ENCODE measurements around the gene RAB43. TPM values are rescaled to one million over a fixed set of nuclear protein-coding genes. Genes with fewer than 3 reads are reported as not detected.

The RAB43 gene
- total RNA-seq, 2 donors from 2014 or later: 26.4 to 53.5 TPM

DNA sequence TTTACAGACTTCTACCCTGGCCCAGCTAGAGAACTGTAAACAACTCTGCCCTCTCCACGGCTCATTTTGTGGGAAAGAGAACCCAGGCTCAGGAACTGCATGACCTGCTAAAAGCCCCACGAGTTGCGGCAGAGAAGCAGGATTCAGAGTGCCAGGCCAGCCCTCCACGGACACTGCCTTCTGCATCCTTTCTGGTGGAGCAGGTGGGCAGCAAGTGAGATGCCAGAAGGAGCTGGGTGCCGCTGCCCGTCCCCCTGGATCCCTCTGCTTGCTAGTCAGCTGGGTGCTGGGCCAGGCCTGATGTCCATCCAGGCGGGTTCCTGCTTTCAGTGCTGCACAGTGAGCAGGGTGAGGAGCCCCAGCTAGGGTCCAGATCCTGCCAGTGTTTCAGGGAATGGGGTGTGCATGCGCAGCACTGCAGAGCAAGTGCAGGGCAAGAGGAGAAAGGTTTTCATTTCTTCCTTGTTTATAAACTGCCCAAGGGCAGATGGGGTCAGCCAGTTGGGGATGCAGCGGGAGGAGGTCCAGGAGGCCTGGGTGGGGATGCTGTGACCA is 5.2 kb upstream of the RAB43 start:
- no peaks in the 10 kb centered on the region for H3K27me3 ChIP-seq (replicated peaks; ENCODE audit: insufficient read depth)
- no peaks in the 10 kb centered on the region for H3K4me1 ChIP-seq (ENCODE audit: control insufficient read depth in 1 of 2, low read depth in 2 of 2)
- H3K36me3 ChIP-seq: peaks cover 31% of the 10 kb centered on the region
- H3K9me3 ChIP-seq: no peaks in the 10 kb centered on the region
- H3K27ac ChIP-seq: no peak overlapping the region
- TF ChIP-seq, protein P1, sequence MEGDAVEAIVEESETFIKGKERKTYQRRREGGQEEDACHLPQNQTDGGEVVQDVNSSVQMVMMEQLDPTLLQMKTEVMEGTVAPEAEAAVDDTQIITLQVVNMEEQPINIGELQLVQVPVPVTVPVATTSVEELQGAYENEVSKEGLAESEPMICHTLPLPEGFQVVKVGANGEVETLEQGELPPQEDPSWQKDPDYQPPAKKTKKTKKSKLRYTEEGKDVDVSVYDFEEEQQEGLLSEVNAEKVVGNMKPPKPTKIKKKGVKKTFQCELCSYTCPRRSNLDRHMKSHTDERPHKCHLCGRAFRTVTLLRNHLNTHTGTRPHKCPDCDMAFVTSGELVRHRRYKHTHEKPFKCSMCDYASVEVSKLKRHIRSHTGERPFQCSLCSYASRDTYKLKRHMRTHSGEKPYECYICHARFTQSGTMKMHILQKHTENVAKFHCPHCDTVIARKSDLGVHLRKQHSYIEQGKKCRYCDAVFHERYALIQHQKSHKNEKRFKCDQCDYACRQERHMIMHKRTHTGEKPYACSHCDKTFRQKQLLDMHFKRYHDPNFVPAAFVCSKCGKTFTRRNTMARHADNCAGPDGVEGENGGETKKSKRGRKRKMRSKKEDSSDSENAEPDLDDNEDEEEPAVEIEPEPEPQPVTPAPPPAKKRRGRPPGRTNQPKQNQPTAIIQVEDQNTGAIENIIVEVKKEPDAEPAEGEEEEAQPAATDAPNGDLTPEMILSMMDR (IDR thresholded peaks at IDR 0.05): no peak
- H3K4me3 ChIP-seq: no peak overlapping the region
- DNase-seq (ENCODE audit: low spot score) (no peak), ATAC-seq (ENCODE audit: insufficient number of reproducible peaks, low FRiP score, low read depth) (no peak)

DNA sequence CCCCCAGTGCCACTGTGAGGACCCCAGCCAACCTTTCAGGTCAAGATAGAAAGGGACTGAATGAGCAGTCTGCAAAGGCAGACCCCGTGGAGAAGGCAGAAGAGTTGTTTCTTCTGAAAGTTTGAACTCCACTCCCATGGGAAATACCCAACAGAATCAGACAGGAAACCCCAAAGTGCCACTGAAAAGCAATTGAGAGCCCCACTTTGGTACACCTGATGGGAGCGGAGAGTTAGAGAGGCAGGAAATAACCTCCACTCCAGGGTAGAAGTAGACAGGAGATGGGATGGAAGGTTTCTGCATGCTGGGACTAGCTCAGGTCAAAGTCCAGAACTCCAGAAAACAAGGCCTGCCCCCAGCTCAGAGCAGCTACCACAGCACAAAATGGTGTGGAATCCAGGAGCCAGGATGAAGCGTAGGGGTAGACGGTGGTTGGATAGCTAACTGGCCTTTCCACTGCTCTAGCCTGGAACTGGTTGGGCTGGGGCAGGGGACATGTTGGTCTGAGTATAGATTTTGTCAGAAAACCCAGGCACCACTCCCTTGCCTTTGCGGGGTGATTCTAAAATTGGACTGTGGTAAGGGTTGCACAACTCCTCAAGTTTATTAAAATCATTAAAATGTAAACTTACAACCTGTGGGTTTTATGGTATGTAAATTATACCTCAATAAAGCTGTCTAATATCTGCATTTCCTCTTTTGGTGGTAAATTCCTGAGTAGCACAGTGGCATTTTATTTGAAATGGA is 1.9 kb upstream of the RAB43 start:
- TF ChIP-seq, protein P1 (IDR thresholded peaks at IDR 0.05): no peak
- peak overlapping the region; percentile 82 to 87 for H3K27ac ChIP-seq
- peaks cover 16 to 19% of the 10 kb centered on the region in 2 donors for H3K4me1 ChIP-seq (ENCODE audit: control insufficient read depth in 1 of 2, low read depth in 2 of 2)
- H3K9me3 ChIP-seq: no peaks in the 10 kb centered on the region
- no peak overlapping the region for H3K4me3 ChIP-seq
- DNase-seq (ENCODE audit: low spot score) (no peak), ATAC-seq (ENCODE audit: insufficient number of reproducible peaks, low FRiP score, low read depth) (no peak)
- no peaks in the 10 kb centered on the region for H3K27me3 ChIP-seq (replicated peaks; ENCODE audit: insufficient read depth)
- peaks cover 9% of the 10 kb centered on the region for H3K36me3 ChIP-seq

DNA sequence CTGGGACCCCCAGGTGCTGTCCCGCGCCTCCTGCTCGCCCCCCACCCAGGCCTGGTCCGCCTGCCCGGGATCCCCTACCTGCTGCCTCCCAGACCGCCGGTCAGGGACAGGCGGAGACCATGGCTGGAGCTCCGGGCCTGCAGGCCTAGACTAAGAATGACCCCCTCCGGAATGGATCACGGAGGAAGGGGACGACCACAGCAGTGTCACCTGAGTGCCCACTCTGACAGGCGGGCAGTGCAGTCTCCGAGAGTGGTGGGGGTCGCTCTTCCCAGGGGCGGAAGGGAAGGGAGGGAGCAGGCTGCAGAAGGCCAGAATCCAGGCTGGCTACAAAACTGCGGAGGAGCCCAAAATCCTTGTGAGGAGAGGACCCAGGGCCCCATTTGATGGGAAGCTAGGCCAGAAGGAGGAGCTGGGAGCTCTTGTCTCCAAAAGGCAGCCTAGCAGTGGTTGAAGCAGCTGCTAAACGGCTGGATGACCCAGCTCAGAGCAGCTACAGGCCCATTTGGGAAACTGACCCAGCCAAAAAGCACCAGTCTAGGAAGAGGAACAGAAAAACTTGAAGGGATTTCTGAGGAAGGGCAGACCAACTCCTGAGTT is 908 bp upstream of the RAB43 start:
- no peak for ATAC-seq (ENCODE audit: insufficient number of reproducible peaks, low FRiP score, low read depth)
- no peaks in the 10 kb centered on the region for H3K9me3 ChIP-seq
- DNase-seq (ENCODE audit: low spot score): no peak
- peaks cover 6% of the 10 kb centered on the region for H3K36me3 ChIP-seq
- H3K4me1 ChIP-seq (ENCODE audit: control insufficient read depth in 1 of 2, low read depth in 2 of 2): peaks cover 18 to 21% of the 10 kb centered on the region in 2 donors
- no peaks in the 10 kb centered on the region for H3K27me3 ChIP-seq (replicated peaks; ENCODE audit: insufficient read depth)
- TF ChIP-seq, protein P1 (IDR thresholded peaks at IDR 0.05): no peak
- H3K27ac ChIP-seq: peak overlapping the region; percentile 82 to 87
- peak overlapping the region; percentile 91 for H3K4me3 ChIP-seq

DNA sequence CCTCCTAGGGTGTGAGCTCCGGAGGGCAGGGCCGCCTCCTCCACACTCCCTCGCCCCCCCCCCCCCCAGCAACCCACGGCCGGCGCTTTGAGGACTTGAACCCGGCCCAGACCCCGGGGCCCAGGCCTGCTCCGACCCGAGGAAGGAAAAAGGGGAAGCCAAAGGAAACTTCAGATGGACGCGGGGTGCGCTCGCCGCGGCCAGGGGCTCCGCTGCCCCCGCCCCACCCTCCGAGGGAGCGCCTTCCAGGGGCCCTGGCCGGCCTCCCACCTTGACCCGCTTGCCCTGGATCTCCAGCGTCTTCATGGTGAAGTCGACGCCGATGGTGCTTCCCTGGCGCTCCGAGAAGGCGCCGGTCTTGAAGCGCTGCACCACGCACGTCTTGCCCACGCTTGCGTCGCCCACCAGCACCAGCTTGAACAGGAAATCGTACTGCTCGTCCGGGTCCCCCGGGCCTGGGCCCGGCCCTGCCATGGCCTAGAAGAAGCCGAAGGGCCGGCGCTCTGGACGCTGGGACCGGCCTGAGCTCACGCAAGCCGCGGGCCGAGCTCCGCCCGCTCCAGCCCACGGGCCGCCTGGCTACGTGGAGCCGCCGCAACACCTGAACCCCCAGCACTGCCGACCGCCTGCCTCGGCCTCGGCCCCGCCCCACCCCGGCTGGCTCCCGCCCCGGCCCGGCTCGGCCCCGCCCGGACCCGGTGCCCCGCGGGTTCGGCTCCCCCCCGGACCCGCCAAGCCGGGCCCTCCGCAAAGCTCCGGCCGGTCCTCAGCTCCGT is 400 bp downstream of the RAB43 start:
- H3K9me3 ChIP-seq: no peaks in the 10 kb centered on the region
- H3K27ac ChIP-seq: peak overlapping the region; percentile 90 to 93
- H3K4me3 ChIP-seq: peak overlapping the region; percentile 91
- TF ChIP-seq, protein P1 (IDR thresholded peaks at IDR 0.05): no peak
- DNase-seq (ENCODE audit: low spot score) (no peak), ATAC-seq (ENCODE audit: insufficient number of reproducible peaks, low FRiP score, low read depth) (peak; percentile 3)
- H3K27me3 ChIP-seq (replicated peaks; ENCODE audit: insufficient read depth): no peaks in the 10 kb centered on the region
- peaks cover 22 to 24% of the 10 kb centered on the region in 2 donors for H3K4me1 ChIP-seq (ENCODE audit: control insufficient read depth in 1 of 2, low read depth in 2 of 2)
- H3K36me3 ChIP-seq: peaks cover 4% of the 10 kb centered on the region

All from thoracic aorta (tissue), 2 donors.